Measurements from ENCODE around the gene EGR1.
"Not testable (repeated sequence)": the region's sequence is repeated elsewhere in the genome, so short reads cannot be mapped to it uniquely, and the experiment has no call there.

Gene EGR1

GRCh38 chr5:138468133-138468965 lies 3.1 kb downstream of the EGR1 start:
- Histone ChIP-seq H3K9ac (ENCODE audit: low read length) (no peak overlapping the region), H3K4me3 (ENCODE audit: low read length) (no peak overlapping the region)

GRCh38 chr5:138468966-138469539 lies 3.8 kb downstream of the EGR1 start:
- Histone ChIP-seq H3K27ac (ENCODE audit: low read depth, low read length) (no peak overlapping the region), H3K9ac (ENCODE audit: low read length) (no peak overlapping the region), H3K4me1 (ENCODE audit: control insufficient read depth, insufficient read depth, low read length) (peaks cover 7% of the 10 kb centered on the region), H3K36me3 (ENCODE audit: control insufficient read depth, insufficient read depth, low read length) (peaks cover 7% of the 10 kb centered on the region), H3K4me3 (ENCODE audit: low read length) (no peak overlapping the region), H3K27me3 (ENCODE audit: control insufficient read depth, insufficient read depth, low read length) (no peaks in the 10 kb centered on the region)

More at GRCh38 chr5:138468133-138468965, 3.1 kb downstream of the EGR1 start:
- Histone ChIP-seq H3K27ac (ENCODE audit: low read depth, low read length) (no peak overlapping the region), H3K4me1 (ENCODE audit: control insufficient read depth, insufficient read depth, low read length) (peaks cover 7% of the 10 kb centered on the region), H3K36me3 (ENCODE audit: control insufficient read depth, insufficient read depth, low read length) (peaks cover 7% of the 10 kb centered on the region), H3K27me3 (ENCODE audit: control insufficient read depth, insufficient read depth, low read length) (no peaks in the 10 kb centered on the region)

- Histone ChIP-seq H3K27ac (ENCODE audit: low read depth, low read length) (no peak overlapping the region), H3K9ac (ENCODE audit: low read length) (no peak overlapping the region), H3K27me3 (ENCODE audit: control insufficient read depth, insufficient read depth, low read length) (no peaks in the 10 kb centered on the region), H3K4me1 (ENCODE audit: control insufficient read depth, insufficient read depth, low read length) (peaks cover 7% of the 10 kb centered on the region), H3K4me3 (ENCODE audit: low read length) (no peak overlapping the region), H3K36me3 (ENCODE audit: control insufficient read depth, insufficient read depth, low read length) (peaks cover 7% of the 10 kb centered on the region)
Measured at GRCh38 chr5:138469540-138470321, 4.5 kb downstream of the EGR1 start.

GRCh38 chr5:138470322-138471051 lies 5.2 kb downstream of the EGR1 start:
- no peak overlapping the region for H3K4me3 ChIP-seq (ENCODE audit: low read length)
- no peak overlapping the region for H3K9ac ChIP-seq (ENCODE audit: low read length)
- no peaks in the 10 kb centered on the region for H3K27me3 ChIP-seq (ENCODE audit: control insufficient read depth, insufficient read depth, low read length)
- H3K4me1 ChIP-seq (ENCODE audit: control insufficient read depth, insufficient read depth, low read length), result peaks cover 7% of the 10 kb centered on the region
- H3K36me3 ChIP-seq (ENCODE audit: control insufficient read depth, insufficient read depth, low read length), result peaks cover 7% of the 10 kb centered on the region
- no peak overlapping the region for H3K27ac ChIP-seq (ENCODE audit: low read depth, low read length)

- Histone ChIP-seq H3K4me3 (ENCODE audit: low read length) (no peak overlapping the region), H3K4me1 (ENCODE audit: control insufficient read depth, insufficient read depth, low read length) (peaks cover 7% of the 10 kb centered on the region), H3K27ac (ENCODE audit: low read depth, low read length) (no peak overlapping the region), H3K27me3 (ENCODE audit: control insufficient read depth, insufficient read depth, low read length) (no peaks in the 10 kb centered on the region), H3K9ac (ENCODE audit: low read length) (no peak overlapping the region), H3K36me3 (ENCODE audit: control insufficient read depth, insufficient read depth, low read length) (peaks cover 7% of the 10 kb centered on the region)
Measured at GRCh38 chr5:138471052-138471361, 5.7 kb downstream of the EGR1 start.

- Histone ChIP-seq H3K4me1 (ENCODE audit: control insufficient read depth, insufficient read depth, low read length) (no peaks in the 10 kb centered on the region), H3K9ac (ENCODE audit: low read length) (no peak overlapping the region), H3K27me3 (ENCODE audit: control insufficient read depth, insufficient read depth, low read length) (no peaks in the 10 kb centered on the region), H3K36me3 (ENCODE audit: control insufficient read depth, insufficient read depth, low read length) (peaks cover 4% of the 10 kb centered on the region), H3K4me3 (ENCODE audit: low read length) (no peak overlapping the region), H3K27ac (ENCODE audit: low read depth, low read length) (no peak overlapping the region)
Measured at GRCh38 chr5:138472353-138472752, 7.1 kb downstream of the EGR1 start.

GRCh38 chr5:138473151-138473550 lies 7.9 kb downstream of the EGR1 start:
- not testable (repeated sequence) for H3K4me3 ChIP-seq (ENCODE audit: low read length); H3K27ac ChIP-seq (ENCODE audit: low read depth, low read length); H3K27me3 ChIP-seq (ENCODE audit: control insufficient read depth, insufficient read depth, low read length); H3K9ac ChIP-seq (ENCODE audit: low read length); H3K4me1 ChIP-seq (ENCODE audit: control insufficient read depth, insufficient read depth, low read length); H3K36me3 ChIP-seq (ENCODE audit: control insufficient read depth, insufficient read depth, low read length)

- Histone ChIP-seq H3K27ac (ENCODE audit: low read depth, low read length) (no peak overlapping the region), H3K4me1 (ENCODE audit: control insufficient read depth, insufficient read depth, low read length) (no peaks in the 10 kb centered on the region), H3K36me3 (ENCODE audit: control insufficient read depth, insufficient read depth, low read length) (no peaks in the 10 kb centered on the region), H3K4me3 (ENCODE audit: low read length) (no peak overlapping the region), H3K9ac (ENCODE audit: low read length) (no peak overlapping the region), H3K27me3 (ENCODE audit: control insufficient read depth, insufficient read depth, low read length) (no peaks in the 10 kb centered on the region)
Measured at GRCh38 chr5:138476918-138477317, 11.6 kb downstream of the EGR1 start.

GRCh38 chr5:138482638-138483037 lies 17.4 kb downstream of the EGR1 start:
- H3K36me3 ChIP-seq (ENCODE audit: control insufficient read depth, insufficient read depth, low read length), result no peaks in the 10 kb centered on the region
- no peaks in the 10 kb centered on the region for H3K4me1 ChIP-seq (ENCODE audit: control insufficient read depth, insufficient read depth, low read length)
- H3K27me3 ChIP-seq (ENCODE audit: control insufficient read depth, insufficient read depth, low read length), result no peaks in the 10 kb centered on the region
- H3K27ac ChIP-seq (ENCODE audit: low read depth, low read length), result no peak overlapping the region
- H3K4me3 ChIP-seq (ENCODE audit: low read length), result no peak overlapping the region
- H3K9ac ChIP-seq (ENCODE audit: low read length), result no peak overlapping the region

- H3K27ac ChIP-seq (ENCODE audit: low read depth, low read length), result no peak overlapping the region
- H3K27me3 ChIP-seq (ENCODE audit: control insufficient read depth, insufficient read depth, low read length), result peaks cover 5% of the 10 kb centered on the region
- H3K4me3 ChIP-seq (ENCODE audit: low read length), result no peak overlapping the region
- H3K36me3 ChIP-seq (ENCODE audit: control insufficient read depth, insufficient read depth, low read length), result no peaks in the 10 kb centered on the region
- no peak overlapping the region for H3K9ac ChIP-seq (ENCODE audit: low read length)
- H3K4me1 ChIP-seq (ENCODE audit: control insufficient read depth, insufficient read depth, low read length), result peaks cover 8% of the 10 kb centered on the region
Measured at GRCh38 chr5:138488481-138488945, 23.2 kb downstream of the EGR1 start.

- Histone ChIP-seq H3K36me3 (ENCODE audit: control insufficient read depth, insufficient read depth, low read length) (no peaks in the 10 kb centered on the region), H3K27ac (ENCODE audit: low read depth, low read length) (no peak overlapping the region), H3K9ac (ENCODE audit: low read length) (no peak overlapping the region), H3K4me1 (ENCODE audit: control insufficient read depth, insufficient read depth, low read length) (peaks cover 8% of the 10 kb centered on the region), H3K27me3 (ENCODE audit: control insufficient read depth, insufficient read depth, low read length) (peaks cover 5% of the 10 kb centered on the region), H3K4me3 (ENCODE audit: low read length) (no peak overlapping the region)
Measured at GRCh38 chr5:138489683-138490061, 24.4 kb downstream of the EGR1 start.

GRCh38 chr5:138490648-138491283 lies 25.5 kb downstream of the EGR1 start:
- no peaks in the 10 kb centered on the region for H3K36me3 ChIP-seq (ENCODE audit: control insufficient read depth, insufficient read depth, low read length)
- H3K27ac ChIP-seq (ENCODE audit: low read depth, low read length), result no peak overlapping the region
- H3K9ac ChIP-seq (ENCODE audit: low read length), result no peak overlapping the region
- H3K4me3 ChIP-seq (ENCODE audit: low read length), result no peak overlapping the region
- H3K27me3 ChIP-seq (ENCODE audit: control insufficient read depth, insufficient read depth, low read length), result peaks cover 5% of the 10 kb centered on the region
- H3K4me1 ChIP-seq (ENCODE audit: control insufficient read depth, insufficient read depth, low read length), result peaks cover 8% of the 10 kb centered on the region

Measured in rectal smooth muscle tissue (tissue), 1 donor.